ENCODE results near the gene MARCHF3. TPM values are rescaled to one million over a fixed set of nuclear protein-coding genes. Genes with fewer than 3 reads are reported as not detected.
A peak's percentile ranks its signal among the peaks of the same experiment; 100 is the strongest.

Gene MARCHF3
- total RNA-seq, 6 experiments from 2014 or later = 0.33 to 4.3 (median 0.77) TPM

DNA sequence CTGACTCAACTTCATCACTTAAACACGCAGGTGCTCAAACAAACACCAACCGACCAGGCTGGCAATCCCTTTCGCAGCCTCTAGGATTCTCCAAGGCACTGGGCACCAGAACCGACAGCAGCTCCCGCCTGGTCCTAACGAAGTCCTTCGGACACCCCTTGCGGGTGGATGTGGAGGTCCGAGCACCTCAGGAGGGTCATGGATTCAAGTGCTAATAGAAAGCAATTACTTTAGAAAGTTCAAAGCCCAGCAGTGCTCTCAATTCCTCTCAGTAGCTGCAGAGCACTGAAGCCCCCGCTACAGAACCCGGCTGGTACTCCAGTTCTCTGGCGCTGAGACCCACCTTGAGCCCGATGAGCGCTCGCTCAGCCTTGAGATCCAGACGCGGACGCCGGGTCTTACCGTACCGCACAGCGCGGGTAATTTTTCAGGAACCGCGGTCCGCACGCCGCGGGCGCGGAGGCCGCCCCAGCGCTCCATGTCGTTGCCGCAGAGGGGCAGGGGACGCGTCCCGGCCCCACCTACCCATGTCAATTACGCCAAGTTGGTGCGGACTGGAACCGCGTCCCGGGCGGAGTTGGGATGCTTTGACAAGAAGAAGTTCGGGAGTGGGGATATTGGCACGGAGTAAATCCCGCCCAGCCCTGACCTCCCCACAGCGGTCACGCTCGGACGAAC lies 638 bp downstream of the MARCHF3 start:
- H3K27me3 ChIP-seq = no peaks in the 10 kb centered on the region
- TF ChIP-seq, protein P1, sequence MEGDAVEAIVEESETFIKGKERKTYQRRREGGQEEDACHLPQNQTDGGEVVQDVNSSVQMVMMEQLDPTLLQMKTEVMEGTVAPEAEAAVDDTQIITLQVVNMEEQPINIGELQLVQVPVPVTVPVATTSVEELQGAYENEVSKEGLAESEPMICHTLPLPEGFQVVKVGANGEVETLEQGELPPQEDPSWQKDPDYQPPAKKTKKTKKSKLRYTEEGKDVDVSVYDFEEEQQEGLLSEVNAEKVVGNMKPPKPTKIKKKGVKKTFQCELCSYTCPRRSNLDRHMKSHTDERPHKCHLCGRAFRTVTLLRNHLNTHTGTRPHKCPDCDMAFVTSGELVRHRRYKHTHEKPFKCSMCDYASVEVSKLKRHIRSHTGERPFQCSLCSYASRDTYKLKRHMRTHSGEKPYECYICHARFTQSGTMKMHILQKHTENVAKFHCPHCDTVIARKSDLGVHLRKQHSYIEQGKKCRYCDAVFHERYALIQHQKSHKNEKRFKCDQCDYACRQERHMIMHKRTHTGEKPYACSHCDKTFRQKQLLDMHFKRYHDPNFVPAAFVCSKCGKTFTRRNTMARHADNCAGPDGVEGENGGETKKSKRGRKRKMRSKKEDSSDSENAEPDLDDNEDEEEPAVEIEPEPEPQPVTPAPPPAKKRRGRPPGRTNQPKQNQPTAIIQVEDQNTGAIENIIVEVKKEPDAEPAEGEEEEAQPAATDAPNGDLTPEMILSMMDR (IDR thresholded peaks at IDR 0.05) = peak; percentile 31 to 48 (median 32)
- TF ChIP-seq POLR2A (IDR thresholded peaks at IDR 0.05) = no peak
- intact Hi-C loops (cut with DNase I) = no loop called here
- WGBS (ENCODE audit: insufficient coverage, low coverage, low lambda C conversion rate, missing lambda C conversion rate) = 0% methylated on average over 3 of the region's 51 CpGs
- no peaks in the 10 kb centered on the region for H3K36me3 ChIP-seq
- H3K4me3 ChIP-seq = peak overlapping the region; percentile 61 to 81 (median 75)
- H3K4me1 ChIP-seq = peaks cover 0 to 9% (median 1%) of the 10 kb centered on the region in 4 donors
- no peaks in the 10 kb centered on the region for H3K9me3 ChIP-seq
- H3K27ac ChIP-seq = peak overlapping the region; percentile 80 to 85 (median 82)
- ATAC-seq (peak; percentile 13 to 46 (median 34)), DNase-seq (peak; percentile 47 to 65 (median 55))

DNA sequence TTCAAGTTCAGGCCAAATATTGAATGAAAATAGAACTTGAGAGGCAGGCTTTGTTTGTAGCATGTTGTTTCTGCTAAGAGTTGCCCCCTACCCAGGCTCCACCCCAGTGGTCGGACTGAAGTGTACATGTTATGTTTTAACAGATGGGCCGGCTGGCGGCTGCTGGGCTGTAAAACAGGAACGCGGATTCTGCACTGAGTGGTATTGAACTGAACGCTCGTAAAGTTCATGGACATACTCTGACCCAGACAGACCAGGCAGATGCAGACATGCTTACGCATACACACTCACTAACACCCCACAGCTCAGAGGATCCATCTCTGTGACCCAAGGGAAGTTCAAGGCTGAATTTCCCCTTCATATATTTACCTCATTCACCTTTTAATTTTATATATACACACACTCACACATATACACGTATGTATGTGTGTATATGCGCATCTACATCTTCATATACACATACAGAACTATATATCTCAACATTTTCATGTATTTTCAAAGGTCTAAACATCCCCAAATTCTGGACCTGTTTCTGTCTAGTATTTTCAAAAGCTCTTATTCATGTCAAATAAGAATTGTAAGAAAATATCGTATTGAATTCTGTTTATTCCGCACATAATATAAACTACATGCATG lies 1.4 kb downstream of the MARCHF3 start:
- ATAC-seq = no peak

DNA sequence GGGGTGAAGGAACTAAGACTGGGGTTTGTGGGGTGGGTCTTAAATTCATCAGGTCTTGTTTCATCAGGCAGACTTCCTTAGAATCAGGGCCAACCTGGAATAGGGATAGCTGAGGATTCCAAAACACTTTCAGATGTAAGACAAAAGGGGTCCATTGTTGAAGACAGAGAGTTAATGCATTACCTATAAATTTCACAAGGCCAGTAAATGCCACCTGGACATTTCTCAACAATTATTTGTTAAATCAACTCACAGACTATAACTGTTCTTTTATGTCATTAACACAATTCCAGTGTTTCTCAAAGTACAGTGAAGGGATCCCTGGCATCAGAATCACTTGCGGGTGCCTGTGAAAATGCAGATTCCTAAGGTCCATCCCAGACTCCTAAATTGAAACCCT lies 2.8 kb downstream of the MARCHF3 start:
- Histone ChIP-seq H3K9me3 (no peaks in the 10 kb centered on the region), H3K36me3 (no peaks in the 10 kb centered on the region), H3K27me3 (no peaks in the 10 kb centered on the region), H3K4me1 (peaks cover 0 to 9% (median 1%) of the 10 kb centered on the region in 4 donors), H3K27ac (no peak overlapping the region), H3K4me3 (no peak overlapping the region)
- WGBS (ENCODE audit: insufficient coverage, low coverage, low lambda C conversion rate, missing lambda C conversion rate) = 100% methylated on average over 1 of the region's 1 CpG
- intact Hi-C loops (cut with DNase I) = no loop called here
- ATAC-seq (no peak), DNase-seq (no peak)
- TF ChIP-seq, protein P1 (IDR thresholded peaks at IDR 0.05) = no peak
- TF ChIP-seq POLR2A (IDR thresholded peaks at IDR 0.05) = no peak

More for the DNA sequence above, 1.4 kb downstream of the MARCHF3 start:
- peak overlapping the region in 2 of 3 donors; percentile 61 to 75 for H3K4me3 ChIP-seq
- TF ChIP-seq POLR2A (IDR thresholded peaks at IDR 0.05) = no peak
- TF ChIP-seq, protein P1 (IDR thresholded peaks at IDR 0.05) = no peak
- no peaks in the 10 kb centered on the region for H3K9me3 ChIP-seq
- WGBS (ENCODE audit: insufficient coverage, low coverage, low lambda C conversion rate, missing lambda C conversion rate) = 35% methylated on average over 10 of the region's 12 CpGs
- H3K27me3 ChIP-seq = no peaks in the 10 kb centered on the region
- intact Hi-C loops (cut with DNase I) = no loop called here
- peaks cover 0 to 9% (median 1%) of the 10 kb centered on the region in 4 donors for H3K4me1 ChIP-seq
- DNase-seq = peak in 1 of 3 donors; percentile 20
- no peak overlapping the region for H3K27ac ChIP-seq
- no peaks in the 10 kb centered on the region for H3K36me3 ChIP-seq

DNA sequence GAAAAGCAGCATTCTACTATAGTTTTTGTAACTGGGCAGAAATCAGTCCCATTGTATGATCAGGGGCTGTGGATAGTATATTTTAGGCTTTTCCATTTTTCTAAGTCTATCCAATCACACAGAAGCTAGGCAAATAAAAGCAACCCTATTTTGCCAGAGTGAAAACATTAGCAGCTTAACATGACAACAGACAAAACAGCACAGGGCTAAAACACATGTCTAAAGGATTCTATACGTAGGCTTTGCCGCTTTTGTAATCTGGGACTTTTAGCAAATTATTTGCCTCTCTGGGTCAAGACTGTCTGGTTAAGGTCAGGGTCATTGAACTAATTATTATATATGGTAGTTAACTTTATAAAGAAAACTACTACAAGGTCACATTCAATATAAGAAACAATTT lies 4.2 kb downstream of the MARCHF3 start:
- Histone ChIP-seq H3K4me3 (no peak overlapping the region), H3K36me3 (no peaks in the 10 kb centered on the region), H3K27me3 (no peaks in the 10 kb centered on the region), H3K4me1 (peaks cover 0 to 9% (median 1%) of the 10 kb centered on the region in 4 donors), H3K9me3 (no peaks in the 10 kb centered on the region), H3K27ac (no peak overlapping the region)
- DNase-seq (no peak), ATAC-seq (no peak)
- 100% methylated on average over 2 of the region's 2 CpGs for WGBS (ENCODE audit: insufficient coverage, low coverage, low lambda C conversion rate, missing lambda C conversion rate)
- TF ChIP-seq POLR2A (IDR thresholded peaks at IDR 0.05) = no peak
- TF ChIP-seq, protein P1 (IDR thresholded peaks at IDR 0.05) = no peak
- intact Hi-C loops (cut with DNase I) = no loop called here

Data from right lobe of liver (tissue), 6 donors.